H9 (cell line): Measurements from ENCODE around the gene JSRP1. TPM values are rescaled to one million over a fixed set of nuclear protein-coding genes. Genes with fewer than 3 reads are reported as not detected.

ENCODE experiments used
- DNase-seq: peaks from one replicate; pipeline ENCODE4 v3.0.0-alpha.2; 2017
- H2AFZ ChIP-seq: one replicate; pipeline ENCODE4 v1.6.1; 2013; ENCODE audit warnings: mild to moderate bottlenecking, low read length, control low read depth, moderate library complexity
- H2AK5ac ChIP-seq: 2 replicates; pipeline ENCODE4 v1.6.1; 2013; ENCODE audit warnings: low read length, control low read depth, mixed read lengths; ENCODE audit not compliant: insufficient read length
- H2BK120ac ChIP-seq: one replicate; pipeline ENCODE4 v1.6.1; 2013; ENCODE audit warnings: low read depth, mild to moderate bottlenecking, low read length, control low read depth, inconsistent platforms; ENCODE audit not compliant: poor library complexity, severe bottlenecking
- H2BK12ac ChIP-seq: 2 replicates; pipeline ENCODE4 v1.6.1; 2013; ENCODE audit warnings: low read length, control low read depth, mixed read lengths, low read depth; ENCODE audit not compliant: insufficient read length
- H2BK15ac ChIP-seq: 2 replicates; pipeline ENCODE4 v1.6.1; 2013; ENCODE audit warnings: low read depth, low read length, control low read depth
- H2BK20ac ChIP-seq: one replicate; pipeline ENCODE4 v1.6.1; 2013; ENCODE audit warnings: low read depth, mild to moderate bottlenecking, low read length, control low read depth, inconsistent platforms; ENCODE audit not compliant: poor library complexity, severe bottlenecking
- H2BK5ac ChIP-seq: 2 replicates; pipeline ENCODE4 v1.6.1; 2013; ENCODE audit warnings: low read length, control low read depth, mixed read lengths; ENCODE audit not compliant: insufficient read length
- H3K14ac ChIP-seq: 2 replicates; pipeline ENCODE4 v1.6.1; 2013; ENCODE audit warnings: low read length, control low read depth; ENCODE audit not compliant: insufficient read depth
- H3K18ac ChIP-seq: 2 replicates; pipeline ENCODE4 v1.6.1; 2013; ENCODE audit warnings: low read depth, mild to moderate bottlenecking, mixed read lengths, low read length, control low read depth; ENCODE audit not compliant: insufficient read length
- H3K23ac ChIP-seq: 2 replicates; pipeline ENCODE4 v1.6.1; 2013; ENCODE audit warnings: low read length, control low read depth, mixed read lengths, low read depth; ENCODE audit not compliant: insufficient read length
- H3K23me2 ChIP-seq: 2 replicates; pipeline ENCODE4 v1.6.1; 2013; ENCODE audit warnings: low read depth, mild to moderate bottlenecking, mixed read lengths, low read length, control low read depth; ENCODE audit not compliant: insufficient read length, poor library complexity, severe bottlenecking
- H3K27ac ChIP-seq: 2 replicates; pipeline ENCODE4 v1.5.1; 2013; ENCODE audit warnings: low read length, control low read depth, mixed read lengths, low read depth; ENCODE audit not compliant: insufficient read length
- H3K27me3 ChIP-seq: 2 replicates; pipeline ENCODE4 v1.6.1; 2013; ENCODE audit warnings: low read length, control low read depth, inconsistent platforms; ENCODE audit not compliant: insufficient read depth
- H3K4ac ChIP-seq: 2 replicates; pipeline ENCODE4 v1.6.1; 2013; ENCODE audit warnings: low read depth, mild to moderate bottlenecking, control low read depth, inconsistent platforms, low read length, moderate library complexity
- H3K4me1 ChIP-seq: 2 replicates; pipeline ENCODE4 v1.6.1; 2013; ENCODE audit warnings: low read length, control low read depth, inconsistent platforms; ENCODE audit not compliant: insufficient read depth
- H3K4me2 ChIP-seq: 2 replicates; pipeline ENCODE4 v1.6.1; 2013; ENCODE audit warnings: low read length, control low read depth, mixed read lengths; ENCODE audit not compliant: insufficient read length, insufficient read depth
- H3K56ac ChIP-seq: 2 replicates; pipeline ENCODE4 v1.6.1; 2013; ENCODE audit warnings: low read depth, mild to moderate bottlenecking, mixed read lengths, low read length, control low read depth; ENCODE audit not compliant: insufficient read length
- H3K79me1 ChIP-seq: 2 replicates; pipeline ENCODE4 v1.6.1; 2013; ENCODE audit warnings: low read depth, mild to moderate bottlenecking, moderate library complexity, low read length, control low read depth, inconsistent platforms; ENCODE audit not compliant: insufficient read depth, poor library complexity, severe bottlenecking
- H3K79me2 ChIP-seq: 2 replicates; pipeline ENCODE4 v1.6.1; 2013; ENCODE audit warnings: low read length, control low read depth, inconsistent platforms; ENCODE audit not compliant: insufficient read depth
- H3K9ac ChIP-seq: 2 replicates; pipeline ENCODE4 v1.6.1; 2013; ENCODE audit warnings: low read length, control low read depth, mixed read lengths; ENCODE audit not compliant: insufficient read length; ENCODE audit errors: extremely low read depth
- H3K9me3 ChIP-seq: one replicate; pipeline ENCODE4 v1.6.1; 2013; ENCODE audit warnings: low read depth, low read length, inconsistent platforms; ENCODE audit not compliant: control insufficient read depth
- H3T11ph ChIP-seq: one replicate; pipeline ENCODE4 v1.6.1; 2013; ENCODE audit warnings: mild to moderate bottlenecking, low read length, control low read depth, inconsistent platforms
- H4K20me1 ChIP-seq: one replicate; pipeline ENCODE4 v1.6.1; 2013; ENCODE audit not compliant: control insufficient read depth, insufficient read length, insufficient read depth
- H4K5ac ChIP-seq: 2 replicates; pipeline ENCODE4 v1.6.1; 2013; ENCODE audit warnings: low read depth, mild to moderate bottlenecking, mixed read lengths, low read length, control low read depth; ENCODE audit not compliant: insufficient read length
- H4K8ac ChIP-seq: replicated peaks from 2 replicates; pipeline ENCODE4 v1.6.1; 2013; ENCODE audit warnings: low read length, control low read depth, mixed read lengths, low read depth; ENCODE audit not compliant: insufficient read length
- H4K91ac ChIP-seq: 2 replicates; pipeline ENCODE4 v1.6.1; 2013; ENCODE audit warnings: low read depth, mild to moderate bottlenecking, moderate library complexity, mixed read lengths, low read length, control low read depth; ENCODE audit not compliant: insufficient read length
- H3K27ac Mint-ChIP-seq, 3 experiments: 2 replicates in 2 of 3; 3 replicates in 1 of 3; pipeline ENCODE4 v1.8.0; 2020 to 2021; ENCODE audit warnings: mixed read lengths in 3 of 3, mild to moderate bottlenecking in 1 of 3, moderate library complexity in 1 of 3
- H3K27me3 Mint-ChIP-seq: 2 replicates; pipeline ENCODE4 v1.8.0; 2021; ENCODE audit warnings: low read depth, mild to moderate bottlenecking, moderate library complexity, mixed read lengths
- H3K36me3 Mint-ChIP-seq, 3 experiments: 2 replicates in 2 of 3; 3 replicates in 1 of 3; pipeline ENCODE4 v1.8.0; 2020 to 2021; ENCODE audit warnings: low read depth in 3 of 3, mixed read lengths in 3 of 3; ENCODE audit not compliant: insufficient read depth in 1 of 3
- H3K4me1 Mint-ChIP-seq, 2 experiments: 2 replicates each; pipeline ENCODE4 v1.8.0; 2020; ENCODE audit warnings: mixed read lengths in 2 of 2
- H3K4me3 Mint-ChIP-seq, 2 experiments: 2 replicates in 1 of 2; 3 replicates in 1 of 2; pipeline ENCODE4 v1.8.0; 2020 to 2021; ENCODE audit warnings: mild to moderate bottlenecking in 2 of 2, mixed read lengths in 2 of 2, moderate library complexity in 1 of 2
- H3K9me3 Mint-ChIP-seq, 2 experiments: 2 replicates in 1 of 2; 3 replicates in 1 of 2; pipeline ENCODE4 v1.8.0; 2020; ENCODE audit warnings: mild to moderate bottlenecking in 2 of 2, mixed read lengths in 2 of 2, moderate library complexity in 1 of 2
- WGBS: extraction: QIAGEN DNeasy Blood & Tissue Kit; methylation state at CpG from one replicate; pipeline ENCODE4 v1.1.7; 2013; ENCODE audit warnings: missing lambda C conversion rate, low lambda C conversion rate, mixed read lengths; ENCODE audit not compliant: insufficient read length; ENCODE audit errors: extremely low coverage; 5-methylcytosine and 5-hydroxymethylcytosine counted together
- total RNA-seq: library from RNA; stranded (reverse); gene quantifications from 2 replicates; pipeline ENCODE4 v1.2.1, GENCODE V29; 2021
- TF ChIP-seq, protein P1 (sequence below): fragments of 200-600 bp; sonication (generic); conservative IDR thresholded peaks from 3 replicates; pipeline ENCODE4 v1.8.0; 2021; ENCODE audit warnings: antibody characterized with exemption, mild to moderate bottlenecking

Gene JSRP1
- total RNA-seq, 1 experiment from 2014 or later, result 0.90 TPM

DNA sequence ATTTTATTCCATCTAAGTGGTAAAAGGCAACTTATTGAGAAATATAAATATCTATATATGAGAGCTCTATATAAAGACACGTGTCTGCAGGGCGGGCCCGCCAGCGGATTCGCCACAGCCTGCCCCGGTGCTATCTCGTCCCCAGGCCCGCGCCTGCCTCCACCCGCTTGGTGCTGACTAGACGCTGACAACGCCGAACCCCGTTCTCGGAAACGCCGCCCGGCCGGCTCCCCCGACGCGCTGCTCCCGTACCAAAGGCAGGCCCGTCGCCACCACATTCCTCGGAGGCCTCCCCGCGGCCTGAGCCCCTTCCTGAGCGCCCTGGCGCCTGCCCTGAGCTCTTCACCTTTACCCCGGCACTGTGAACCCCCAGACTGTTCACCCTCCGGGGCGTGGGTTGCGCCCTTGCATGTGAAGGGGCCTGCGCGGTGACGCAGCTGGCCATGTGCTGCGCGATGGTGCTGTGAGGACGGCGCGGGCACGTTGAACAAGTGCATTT, 26.1 kb downstream of the JSRP1 start:
- Histone ChIP-seq H4K5ac (no peak overlapping the region), H2BK15ac (no peak overlapping the region), H4K8ac (no peak overlapping the region), H3K79me1 (no peaks in the 10 kb centered on the region), H3K23ac (no peak overlapping the region), H3K4ac (no peak overlapping the region), H3K27me3 (no peaks in the 10 kb centered on the region), H4K20me1 (no peaks in the 10 kb centered on the region), H3K56ac (no peak overlapping the region), H3K4me2 (no peak overlapping the region), H3T11ph (no peak overlapping the region), H3K9me3 (no peaks in the 10 kb centered on the region), H3K18ac (no peak overlapping the region), H3K79me2 (no peaks in the 10 kb centered on the region; the same call in 1 of the 2 replicates), H3K23me2 (peaks cover 2% of the 10 kb centered on the region), H2AFZ (no peak overlapping the region), H3K14ac (no peak overlapping the region), H2BK20ac (no peak overlapping the region), H3K9ac (no peak overlapping the region), H2AK5ac (no peak overlapping the region), H2BK12ac (no peak overlapping the region), H3K27ac (no peak overlapping the region), H2BK120ac (no peak overlapping the region), H2BK5ac (no peak overlapping the region), H4K91ac (no peak overlapping the region), H3K4me1 (no peaks in the 10 kb centered on the region)
- H3K9me3 Mint-ChIP-seq, result no peaks in the 10 kb centered on the region
- H3K36me3 Mint-ChIP-seq, result peaks cover 8 to 52% (median 40%) of the 10 kb centered on the region in 3 experiments; a peak in 6 of 7 replicates
- TF ChIP-seq, protein P1, sequence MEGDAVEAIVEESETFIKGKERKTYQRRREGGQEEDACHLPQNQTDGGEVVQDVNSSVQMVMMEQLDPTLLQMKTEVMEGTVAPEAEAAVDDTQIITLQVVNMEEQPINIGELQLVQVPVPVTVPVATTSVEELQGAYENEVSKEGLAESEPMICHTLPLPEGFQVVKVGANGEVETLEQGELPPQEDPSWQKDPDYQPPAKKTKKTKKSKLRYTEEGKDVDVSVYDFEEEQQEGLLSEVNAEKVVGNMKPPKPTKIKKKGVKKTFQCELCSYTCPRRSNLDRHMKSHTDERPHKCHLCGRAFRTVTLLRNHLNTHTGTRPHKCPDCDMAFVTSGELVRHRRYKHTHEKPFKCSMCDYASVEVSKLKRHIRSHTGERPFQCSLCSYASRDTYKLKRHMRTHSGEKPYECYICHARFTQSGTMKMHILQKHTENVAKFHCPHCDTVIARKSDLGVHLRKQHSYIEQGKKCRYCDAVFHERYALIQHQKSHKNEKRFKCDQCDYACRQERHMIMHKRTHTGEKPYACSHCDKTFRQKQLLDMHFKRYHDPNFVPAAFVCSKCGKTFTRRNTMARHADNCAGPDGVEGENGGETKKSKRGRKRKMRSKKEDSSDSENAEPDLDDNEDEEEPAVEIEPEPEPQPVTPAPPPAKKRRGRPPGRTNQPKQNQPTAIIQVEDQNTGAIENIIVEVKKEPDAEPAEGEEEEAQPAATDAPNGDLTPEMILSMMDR, result no peak
- no peak overlapping the region for H3K4me3 Mint-ChIP-seq
- H3K27me3 Mint-ChIP-seq, result no peaks in the 10 kb centered on the region; the same call in 1 of the 2 replicates
- H3K27ac Mint-ChIP-seq, result peak overlapping the region in 1 of 3 experiments; percentile 60; a peak in 2 of 7 replicates
- peaks cover 2 to 4% of the 10 kb centered on the region in 2 experiments for H3K4me1 Mint-ChIP-seq
- no CpG with 5 or more reads among the region's 43 CpGs for WGBS
- DNase-seq, result no peak
